Naive thymus-derived CD4-positive, alpha-beta T cell (primary cell): ENCODE data around the gene PPP3R2. TPM values are rescaled to one million over a fixed set of nuclear protein-coding genes. Genes with fewer than 3 reads are reported as not detected.
A peak's percentile ranks its signal among the peaks of the same experiment; 100 is the strongest.

Experiments used
- ATAC-seq: fragments of 150-1000 bp; cut with Tn5 transposase; 2 replicates; pipeline ENCODE4 v1.10.0; 2021; ENCODE audit warnings: mild to moderate bottlenecking, moderate library complexity
- CTCF ChIA-PET: fragments of 350-600 bp; sonication (Branson Sonifier 250); formaldehyde crosslinking; loops from one replicate; lab custom pipeline; 2021; ENCODE audit warnings: antibody characterized with exemption; lab: Charles Lee
- POLR2A ChIA-PET: fragments of 350-600 bp; sonication (Branson Sonifier 250); formaldehyde crosslinking; loops from one replicate; lab custom pipeline; 2021; ENCODE audit warnings: antibody characterized with exemption, inconsistent platforms; lab: Charles Lee
- DNase-seq, 9 donors: peaks; one replicate each; pipeline versions ENCODE4 v3.0.0 to v3.0.0-alpha.2; 2020 to 2022; ENCODE audit warnings: mixed read lengths in 1 of 9
- H3K27ac ChIP-seq: one replicate; pipeline ENCODE4 v1.7.0; 2013; ENCODE audit warnings: mild to moderate bottlenecking, low read depth, low read length, moderate library complexity
- H3K27me3 ChIP-seq, 2 donors: one replicate each; pipeline ENCODE4 v1.7.0; 2013; ENCODE audit warnings: low read length in 2 of 2, mild to moderate bottlenecking in 2 of 2, moderate library complexity in 2 of 2; ENCODE audit not compliant: control insufficient read depth in 2 of 2, insufficient read depth in 2 of 2
- H3K36me3 ChIP-seq, 3 experiments: 1 replicate in 2 of 3; 2 replicates in 1 of 3; pipeline ENCODE4 v1.7.0; 2013; ENCODE audit warnings: low read length in 3 of 3, mild to moderate bottlenecking in 3 of 3, moderate library complexity in 1 of 3; ENCODE audit not compliant: insufficient read depth in 3 of 3, control insufficient read depth in 2 of 3
- H3K4me1 ChIP-seq, 2 donors: one replicate each; pipeline ENCODE4 v1.7.0; 2013; ENCODE audit warnings: low read length in 2 of 2, mild to moderate bottlenecking in 2 of 2, moderate library complexity in 1 of 2; ENCODE audit not compliant: control insufficient read depth in 2 of 2, insufficient read depth in 2 of 2
- H3K4me3 ChIP-seq: 2 replicates; pipeline ENCODE4 v1.7.0; 2013; ENCODE audit warnings: mild to moderate bottlenecking, low read length
- H3K9me3 ChIP-seq, 3 experiments: 1 replicate in 2 of 3; 2 replicates in 1 of 3; pipeline ENCODE4 v1.7.0; 2013; ENCODE audit warnings: low read length in 3 of 3; ENCODE audit not compliant: control insufficient read depth in 2 of 3
- H3K27ac Mint-ChIP-seq, 9 donors: one replicate each; pipeline ENCODE4 v1.8.0; 2020 to 2022; ENCODE audit warnings: mixed read lengths in 9 of 9, mild to moderate bottlenecking in 8 of 9, moderate library complexity in 5 of 9, inconsistent platforms in 2 of 9
- H3K27me3 Mint-ChIP-seq, 5 donors: one replicate each; pipeline ENCODE4 v1.8.0; 2021 to 2022; ENCODE audit warnings: mixed read lengths in 5 of 5, mild to moderate bottlenecking in 1 of 5
- H3K36me3 Mint-ChIP-seq, 5 donors: one replicate each; pipeline ENCODE4 v1.8.0; 2020 to 2022; ENCODE audit warnings: mixed read lengths in 5 of 5, mild to moderate bottlenecking in 3 of 5, inconsistent platforms in 1 of 5
- H3K4me1 Mint-ChIP-seq, 7 donors: one replicate each; pipeline ENCODE4 v1.8.0; 2020 to 2022; ENCODE audit warnings: mixed read lengths in 7 of 7, mild to moderate bottlenecking in 3 of 7, inconsistent platforms in 1 of 7
- H3K4me3 Mint-ChIP-seq, 10 donors: one replicate each; pipeline ENCODE4 v1.8.0; 2020 to 2022; ENCODE audit warnings: mild to moderate bottlenecking in 10 of 10, mixed read lengths in 10 of 10, moderate library complexity in 6 of 10, inconsistent platforms in 2 of 10
- H3K9me3 Mint-ChIP-seq, 11 donors: one replicate each; pipeline ENCODE4 v1.8.0; 2020 to 2022; ENCODE audit warnings: mixed read lengths in 11 of 11, mild to moderate bottlenecking in 4 of 11, inconsistent platforms in 1 of 11, moderate library complexity in 1 of 11
- intact Hi-C, 2 donors: fragments of 100-400 bp; cut with micrococcal nuclease; formaldehyde crosslinking; loops; one replicate each; pipeline ENCODE4 v1.15.1; 2023
- polyA plus RNA-seq, 2 donors: library from polyadenylated mRNA; unstranded; fragments of 300-500 nt; fragmentation: Illumina TruSeq; gene quantifications; one replicate each; pipeline ENCODE4 v1.2.3, GENCODE V29; 2021
- total RNA-seq, 6 experiments: library from RNA in 5 of 6; stranded (reverse) in 5 of 6; gene quantifications; 1 replicate in 5 of 6; 2 replicates in 1 of 6; pipeline ENCODE4 v1.2.3 and lab custom pipeline; 2021 to 2026

Gene PPP3R2
- total and polyA plus RNA-seq, 7 experiments from 2014 or later = not detected

DNA sequence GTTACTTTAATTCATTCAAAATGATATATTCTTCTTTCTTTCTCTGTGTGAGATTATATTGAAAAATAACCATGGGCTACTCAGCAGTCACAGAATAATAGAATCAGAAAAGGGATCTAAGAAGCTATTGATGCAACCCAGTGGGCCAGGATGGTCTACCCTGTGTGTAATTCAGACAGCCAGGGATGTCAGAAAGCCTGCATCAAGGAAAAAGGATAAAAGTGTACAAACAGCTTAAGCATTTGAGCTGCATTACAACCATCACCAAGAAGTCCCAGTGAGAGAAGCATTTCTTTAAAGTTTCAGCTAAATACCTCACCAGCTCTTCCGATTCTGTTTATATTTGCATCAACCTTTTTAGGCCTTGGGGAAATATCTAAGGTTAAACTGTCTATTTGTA lies 37.8 kb upstream of the PPP3R2 start:
- POLR2A ChIA-PET = no interaction called here
- intact Hi-C loops = no loop called here
- no peak overlapping the region for H3K27ac Mint-ChIP-seq
- no peaks in the 10 kb centered on the region for H3K9me3 ChIP-seq
- H3K36me3 ChIP-seq = no peaks in the 10 kb centered on the region
- H3K4me3 ChIP-seq = no peak overlapping the region
- no peaks in the 10 kb centered on the region for H3K9me3 Mint-ChIP-seq
- H3K4me3 Mint-ChIP-seq = no peak overlapping the region
- H3K27ac ChIP-seq = no peak overlapping the region
- CTCF ChIA-PET = no interaction called here
- H3K36me3 Mint-ChIP-seq = no peaks in the 10 kb centered on the region
- H3K4me1 Mint-ChIP-seq = no peaks in the 10 kb centered on the region
- H3K4me1 ChIP-seq = no peaks in the 10 kb centered on the region
- peaks cover 0 to 4% (median 0%) of the 10 kb centered on the region in 5 donors for H3K27me3 Mint-ChIP-seq
- DNase-seq (no peak), ATAC-seq (no peak)
- H3K27me3 ChIP-seq = no peaks in the 10 kb centered on the region

DNA sequence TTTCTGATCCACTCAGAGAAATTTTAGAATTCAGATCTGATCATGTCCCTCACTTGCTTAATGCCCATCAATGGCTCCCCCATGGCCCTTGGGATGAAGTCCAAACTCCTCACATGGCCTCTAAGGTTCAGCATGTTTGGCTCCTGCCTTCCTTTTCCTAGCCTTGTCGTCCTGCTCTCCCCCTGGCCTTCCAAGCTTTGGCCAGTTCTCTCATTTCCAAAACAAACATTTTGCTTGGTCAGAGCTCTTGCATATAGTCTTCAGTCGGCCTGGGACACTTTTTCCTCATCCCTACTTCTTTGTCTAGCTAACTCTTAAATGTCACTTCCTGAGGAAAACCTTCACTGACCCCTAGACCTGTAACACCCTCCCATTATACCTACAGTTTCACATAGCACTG lies 37.1 kb upstream of the PPP3R2 start:
- Mint-ChIP-seq H3K27me3 (peaks cover 0 to 4% (median 0%) of the 10 kb centered on the region in 5 donors), H3K27ac (no peak overlapping the region), H3K36me3 (no peaks in the 10 kb centered on the region), H3K9me3 (no peaks in the 10 kb centered on the region), H3K4me3 (no peak overlapping the region), H3K4me1 (no peaks in the 10 kb centered on the region)
- ATAC-seq (no peak), DNase-seq (no peak)
- no peaks in the 10 kb centered on the region for H3K4me1 ChIP-seq
- no peaks in the 10 kb centered on the region for H3K9me3 ChIP-seq
- ChIA-PET CTCF (no interaction called here), POLR2A (no interaction called here)
- intact Hi-C loops = no loop called here
- H3K4me3 ChIP-seq = no peak overlapping the region
- no peaks in the 10 kb centered on the region for H3K27me3 ChIP-seq
- H3K27ac ChIP-seq = no peak overlapping the region
- no peaks in the 10 kb centered on the region for H3K36me3 ChIP-seq

DNA sequence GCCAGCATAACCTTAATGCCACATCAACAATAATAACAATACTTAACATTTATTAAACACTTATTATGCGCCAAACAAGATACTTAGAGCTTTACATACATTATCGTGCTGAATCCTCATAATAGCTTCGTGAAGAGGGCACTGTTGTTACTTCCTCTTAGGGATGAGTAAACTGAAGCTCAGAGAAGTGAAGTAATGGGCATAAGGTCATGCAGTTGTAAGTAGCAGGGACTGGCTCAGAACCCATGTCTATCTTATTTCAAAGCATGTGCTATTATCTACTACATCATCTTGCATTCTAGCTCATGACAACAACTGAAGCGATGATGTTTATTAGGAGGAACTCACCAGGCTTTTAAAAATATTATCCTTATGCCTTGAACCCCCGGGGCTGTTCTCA lies 34.9 kb upstream of the PPP3R2 start:
- Histone ChIP-seq H3K4me1 (no peaks in the 10 kb centered on the region), H3K4me3 (no peak overlapping the region), H3K9me3 (no peaks in the 10 kb centered on the region), H3K27ac (no peak overlapping the region), H3K36me3 (no peaks in the 10 kb centered on the region), H3K27me3 (no peaks in the 10 kb centered on the region)
- intact Hi-C loops = no loop called here
- Mint-ChIP-seq H3K27me3 (no peaks in the 10 kb centered on the region), H3K4me3 (no peak overlapping the region), H3K36me3 (no peaks in the 10 kb centered on the region), H3K9me3 (no peaks in the 10 kb centered on the region), H3K4me1 (peaks cover 0 to 11% (median 5%) of the 10 kb centered on the region in 7 donors), H3K27ac (no peak overlapping the region)
- POLR2A ChIA-PET = no interaction called here
- no peak for DNase-seq
- ATAC-seq = peak; percentile 54
- CTCF ChIA-PET = no interaction called here

- intact Hi-C loops = no loop called here
- ChIA-PET CTCF (no interaction called here), POLR2A (no interaction called here)
- no peak for ATAC-seq
- no peak overlapping the region for H3K4me3 ChIP-seq
- Mint-ChIP-seq H3K36me3 (no peaks in the 10 kb centered on the region), H3K9me3 (peaks cover 0 to 2% (median 0%) of the 10 kb centered on the region in 11 donors), H3K4me1 (peaks cover 0 to 11% (median 5%) of the 10 kb centered on the region in 7 donors), H3K27me3 (peaks cover 0 to 5% (median 0%) of the 10 kb centered on the region in 5 donors), H3K27ac (no peak overlapping the region), H3K4me3 (no peak overlapping the region)
- H3K36me3 ChIP-seq = no peaks in the 10 kb centered on the region
- no peak overlapping the region for H3K27ac ChIP-seq
- H3K27me3 ChIP-seq = no peaks in the 10 kb centered on the region
- no peaks in the 10 kb centered on the region for H3K4me1 ChIP-seq
- no peaks in the 10 kb centered on the region for H3K9me3 ChIP-seq
- DNase-seq = no peak
Observed at GRCh38 chr9:101628173-101628572, 33.4 kb upstream of the PPP3R2 start.

DNA sequence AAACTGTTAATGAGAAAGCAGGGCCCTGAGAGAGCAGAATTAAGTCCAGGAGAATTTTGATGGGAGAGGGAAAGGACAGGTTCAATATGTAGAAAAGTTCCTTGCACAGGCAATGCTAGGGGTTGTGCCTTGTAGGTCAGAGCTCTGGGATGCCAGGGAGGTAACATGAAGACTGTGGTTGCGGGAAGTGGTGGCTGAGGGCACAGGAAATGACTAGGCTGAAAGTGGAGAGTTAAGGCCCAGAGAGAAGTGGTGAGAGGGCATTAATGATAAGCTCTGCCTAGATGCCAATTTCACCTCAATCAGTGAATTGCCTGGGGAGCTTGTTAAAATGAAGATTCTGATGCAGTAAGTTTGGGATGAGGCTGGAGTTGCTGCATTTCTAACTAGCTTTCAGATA lies 31.5 kb upstream of the PPP3R2 start:
- Histone ChIP-seq H3K27me3 (no peaks in the 10 kb centered on the region), H3K27ac (no peak overlapping the region), H3K4me3 (no peak overlapping the region), H3K36me3 (no peaks in the 10 kb centered on the region), H3K4me1 (no peaks in the 10 kb centered on the region), H3K9me3 (no peaks in the 10 kb centered on the region)
- intact Hi-C loops = no loop called here
- H3K27ac Mint-ChIP-seq = peak overlapping the region in 1 of 9 donors; percentile 74
- H3K4me1 Mint-ChIP-seq = peaks cover 0 to 11% (median 5%) of the 10 kb centered on the region in 7 donors
- ChIA-PET CTCF (interaction anchor here (0.8 kb wide), 1 partner anchor 25 kb away, joined by 3 read pairs; no protein-coding TSS in a partner anchor), POLR2A (no interaction called here)
- H3K36me3 Mint-ChIP-seq = no peaks in the 10 kb centered on the region
- H3K4me3 Mint-ChIP-seq = no peak overlapping the region
- peaks cover 0 to 2% (median 0%) of the 10 kb centered on the region in 11 donors for H3K9me3 Mint-ChIP-seq
- H3K27me3 Mint-ChIP-seq = peaks cover 0 to 5% (median 0%) of the 10 kb centered on the region in 5 donors
- ATAC-seq (peak; percentile 66), DNase-seq (no peak)

- Histone ChIP-seq H3K4me1 (no peaks in the 10 kb centered on the region), H3K36me3 (no peaks in the 10 kb centered on the region), H3K27me3 (no peaks in the 10 kb centered on the region), H3K9me3 (no peaks in the 10 kb centered on the region), H3K27ac (no peak overlapping the region), H3K4me3 (no peak overlapping the region)
- ChIA-PET CTCF (interaction anchor here (0.8 kb wide), 1 partner anchor 25 kb away, joined by 3 read pairs; no protein-coding TSS in a partner anchor), POLR2A (no interaction called here)
- Mint-ChIP-seq H3K36me3 (no peaks in the 10 kb centered on the region), H3K27me3 (peaks cover 0 to 5% (median 0%) of the 10 kb centered on the region in 5 donors), H3K27ac (no peak overlapping the region), H3K9me3 (peaks cover 0 to 2% (median 0%) of the 10 kb centered on the region in 11 donors), H3K4me3 (no peak overlapping the region), H3K4me1 (peaks cover 0 to 11% (median 5%) of the 10 kb centered on the region in 7 donors)
- DNase-seq = no peak
- ATAC-seq = no peak
- intact Hi-C loops = no loop called here
Observed at GRCh38 chr9:101625876-101626275, 31.1 kb upstream of the PPP3R2 start.

- H3K27me3 Mint-ChIP-seq = peaks cover 0 to 5% (median 0%) of the 10 kb centered on the region in 5 donors
- H3K27ac Mint-ChIP-seq = no peak overlapping the region
- H3K9me3 Mint-ChIP-seq = peaks cover 0 to 4% (median 0%) of the 10 kb centered on the region in 11 donors
- H3K27ac ChIP-seq = no peak overlapping the region
- H3K4me1 ChIP-seq = no peaks in the 10 kb centered on the region
- H3K4me3 ChIP-seq = no peak overlapping the region
- DNase-seq = no peak
- ChIA-PET POLR2A (no interaction called here), CTCF (no interaction called here)
- H3K36me3 Mint-ChIP-seq = no peaks in the 10 kb centered on the region
- no peaks in the 10 kb centered on the region for H3K36me3 ChIP-seq
- no peaks in the 10 kb centered on the region for H3K27me3 ChIP-seq
- H3K4me1 Mint-ChIP-seq = no peaks in the 10 kb centered on the region
- ATAC-seq = no peak
- H3K9me3 ChIP-seq = no peaks in the 10 kb centered on the region
- no peak overlapping the region for H3K4me3 Mint-ChIP-seq
- intact Hi-C loops = no loop called here
Observed at GRCh38 chr9:101620452-101620851, 25.7 kb upstream of the PPP3R2 start.
